ENCODE data around the gene FKRP. TPM values are rescaled to one million over a fixed set of nuclear protein-coding genes. Genes with fewer than 3 reads are reported as not detected.
"Not testable (repeated sequence)": the region's sequence is repeated elsewhere in the genome, so short reads cannot be mapped to it uniquely, and the experiment has no call there.

FKRP gene
- total RNA-seq, 1 experiment from 2014 or later: 18.4 TPM

- no peaks in the 10 kb centered on the region for H3K4me1 ChIP-seq (ENCODE audit: low read length)
- no peak overlapping the region for H3K9ac ChIP-seq (ENCODE audit: low read length)
- no peaks in the 10 kb centered on the region for H3K79me2 ChIP-seq (ENCODE audit: low read length)
- no peak overlapping the region for H2AFZ ChIP-seq (ENCODE audit: low read length)
- no peaks in the 10 kb centered on the region for H3K9me2 ChIP-seq (replicated peaks; ENCODE audit: insufficient read depth, low read length)
- H3K27me3 ChIP-seq (ENCODE audit: low read length): no peaks in the 10 kb centered on the region
- no peak overlapping the region for H3K4me3 ChIP-seq (ENCODE audit: low read length)
- no peak for DNase-seq
- H3K36me3 ChIP-seq (ENCODE audit: insufficient read depth, low read length): no peaks in the 10 kb centered on the region
- H3K9me3 ChIP-seq (ENCODE audit: low read length): no peaks in the 10 kb centered on the region
- no peak overlapping the region for H3K27ac ChIP-seq (ENCODE audit: low read length)
- no peaks in the 10 kb centered on the region for H4K20me1 ChIP-seq (ENCODE audit: insufficient read depth, low read depth, low read length)
- H3K4me2 ChIP-seq (ENCODE audit: low read depth, low read length, poor library complexity, severe bottlenecking): no peak overlapping the region
Measured at GRCh38 chr19:46798713-46799112, 52.9 kb downstream of the FKRP start.

DNA sequence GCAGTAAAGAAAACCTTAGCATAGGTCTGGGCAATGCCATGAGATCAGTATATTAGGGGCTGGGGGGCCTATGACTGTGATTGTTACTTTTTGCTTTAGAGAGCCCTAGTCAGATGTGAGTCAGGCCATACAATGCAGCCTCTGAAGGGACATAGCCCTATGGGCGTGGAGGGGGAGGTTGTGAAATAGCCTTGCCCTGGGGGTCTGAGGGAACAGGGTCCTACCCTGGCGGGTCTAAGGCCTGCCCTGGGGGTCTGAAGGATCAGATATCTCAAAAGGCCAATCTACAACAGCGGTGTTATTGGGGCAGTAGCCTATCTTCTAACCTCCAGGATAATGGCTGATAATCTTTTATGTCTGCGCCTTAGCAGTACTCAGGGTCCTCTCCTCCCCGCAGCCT lies 56.3 kb downstream of the FKRP start:
- Histone ChIP-seq H3K4me1 (ENCODE audit: low read length) (no peaks in the 10 kb centered on the region), H3K36me3 (ENCODE audit: insufficient read depth, low read length) (no peaks in the 10 kb centered on the region), H3K9me2 (replicated peaks; ENCODE audit: insufficient read depth, low read length) (no peaks in the 10 kb centered on the region), H3K79me2 (ENCODE audit: low read length) (no peaks in the 10 kb centered on the region), H2AFZ (ENCODE audit: low read length) (no peak overlapping the region), H3K27me3 (ENCODE audit: low read length) (no peaks in the 10 kb centered on the region), H3K9me3 (ENCODE audit: low read length) (no peaks in the 10 kb centered on the region), H3K4me3 (ENCODE audit: low read length) (no peak overlapping the region), H3K4me2 (ENCODE audit: low read depth, low read length, poor library complexity, severe bottlenecking) (no peak overlapping the region), H3K9ac (ENCODE audit: low read length) (no peak overlapping the region), H4K20me1 (ENCODE audit: insufficient read depth, low read depth, low read length) (no peaks in the 10 kb centered on the region), H3K27ac (ENCODE audit: low read length) (no peak overlapping the region)
- DNase-seq: no peak

GRCh38 chr19:46803555-46803954 lies 57.7 kb downstream of the FKRP start:
- Histone ChIP-seq H3K27ac (ENCODE audit: low read length) (no peak overlapping the region), H3K79me2 (ENCODE audit: low read length) (no peaks in the 10 kb centered on the region), H3K9me2 (replicated peaks; ENCODE audit: insufficient read depth, low read length) (no peaks in the 10 kb centered on the region), H3K9me3 (ENCODE audit: low read length) (no peaks in the 10 kb centered on the region), H2AFZ (ENCODE audit: low read length) (no peak overlapping the region), H3K27me3 (ENCODE audit: low read length) (no peaks in the 10 kb centered on the region), H3K36me3 (ENCODE audit: insufficient read depth, low read length) (no peaks in the 10 kb centered on the region), H4K20me1 (ENCODE audit: insufficient read depth, low read depth, low read length) (no peaks in the 10 kb centered on the region), H3K4me1 (ENCODE audit: low read length) (no peaks in the 10 kb centered on the region), H3K9ac (ENCODE audit: low read length) (no peak overlapping the region), H3K4me3 (ENCODE audit: low read length) (no peak overlapping the region), H3K4me2 (ENCODE audit: low read depth, low read length, poor library complexity, severe bottlenecking) (no peak overlapping the region)
- DNase-seq: no peak

DNA sequence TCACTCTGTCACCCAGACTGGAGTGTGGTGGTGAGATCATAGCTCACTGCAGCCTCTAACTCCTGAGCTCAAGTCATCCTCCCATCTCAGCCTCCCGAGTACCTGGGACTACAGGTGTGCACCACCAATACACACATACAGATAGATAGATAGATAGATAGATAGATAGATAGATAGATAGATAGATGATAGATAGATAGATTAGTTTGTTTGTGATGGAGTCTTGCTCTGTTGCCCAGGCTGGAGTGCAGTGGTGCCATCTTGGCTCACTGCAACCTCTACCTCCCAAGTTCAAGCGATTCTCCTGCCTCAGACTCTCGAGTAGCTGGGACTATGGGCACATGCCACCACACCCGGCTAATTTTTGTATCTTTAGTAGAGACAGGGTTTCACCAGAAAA lies 58.6 kb downstream of the FKRP start:
- H3K79me2 ChIP-seq (ENCODE audit: low read length); H3K9ac ChIP-seq (ENCODE audit: low read length); H3K27ac ChIP-seq (ENCODE audit: low read length); H3K36me3 ChIP-seq (ENCODE audit: insufficient read depth, low read length); H2AFZ ChIP-seq (ENCODE audit: low read length); H3K4me1 ChIP-seq (ENCODE audit: low read length); H3K4me2 ChIP-seq (ENCODE audit: low read depth, low read length, poor library complexity, severe bottlenecking); H3K9me2 ChIP-seq (replicated peaks; ENCODE audit: insufficient read depth, low read length); DNase-seq; H3K27me3 ChIP-seq (ENCODE audit: low read length); H4K20me1 ChIP-seq (ENCODE audit: insufficient read depth, low read depth, low read length); H3K4me3 ChIP-seq (ENCODE audit: low read length); H3K9me3 ChIP-seq (ENCODE audit: low read length): not testable (repeated sequence)

DNA sequence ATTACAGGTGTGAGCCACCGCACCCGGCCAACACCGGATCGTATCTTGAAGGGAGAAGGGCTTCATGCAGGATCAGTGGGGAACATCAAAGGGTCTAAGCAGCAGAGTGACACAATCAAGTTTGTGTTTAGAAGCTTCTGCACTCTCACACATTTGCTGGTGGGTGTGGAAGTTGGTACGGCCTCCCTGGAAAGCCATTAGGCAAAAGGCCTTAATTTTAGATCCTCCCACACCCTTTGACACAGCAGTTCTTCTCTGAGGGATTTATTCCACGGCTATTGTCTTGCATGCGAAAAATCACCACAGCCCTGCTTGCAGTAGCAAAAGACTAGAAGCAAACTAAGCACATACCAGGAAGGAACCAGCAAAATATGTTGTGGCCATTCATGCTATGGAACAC lies 60.8 kb downstream of the FKRP start:
- no peaks in the 10 kb centered on the region for H4K20me1 ChIP-seq (ENCODE audit: insufficient read depth, low read depth, low read length)

More for the DNA sequence above, 60.8 kb downstream of the FKRP start:
- Histone ChIP-seq H3K79me2 (ENCODE audit: low read length) (no peaks in the 10 kb centered on the region), H3K4me2 (ENCODE audit: low read depth, low read length, poor library complexity, severe bottlenecking) (no peak overlapping the region), H3K9ac (ENCODE audit: low read length) (no peak overlapping the region), H3K4me3 (ENCODE audit: low read length) (no peak overlapping the region), H3K27ac (ENCODE audit: low read length) (no peak overlapping the region), H3K9me3 (ENCODE audit: low read length) (no peaks in the 10 kb centered on the region), H2AFZ (ENCODE audit: low read length) (no peak overlapping the region), H3K27me3 (ENCODE audit: low read length) (no peaks in the 10 kb centered on the region), H3K4me1 (ENCODE audit: low read length) (no peaks in the 10 kb centered on the region), H3K9me2 (replicated peaks; ENCODE audit: insufficient read depth, low read length) (no peaks in the 10 kb centered on the region), H3K36me3 (ENCODE audit: insufficient read depth, low read length) (no peaks in the 10 kb centered on the region)
- no peak for DNase-seq

Small RNA genes lying within 50 kb of the gene (small RNA-seq; reads per million reads assigned to genes)
- gene MIR320E (not detected), gene RF00019 (not detected)

Other genes with a start within 250 kb of the FKRP start
- gene CALM3, start 144.7 kb upstream of the FKRP start, total RNA-seq (2014; rRNA removed; shearing (Covaris generic); ENCODE audit: low replicate concordance): 103 and 122 TPM in 2 replicates
- gene PTGIR, start 121.0 kb upstream of the FKRP start, total RNA-seq (2014; rRNA removed; shearing (Covaris generic); ENCODE audit: low replicate concordance): not detected in 2 replicates
- not detected in 2 replicates for gene GNG8, start 109.9 kb upstream of the FKRP start, total RNA-seq (2014; rRNA removed; shearing (Covaris generic); ENCODE audit: low replicate concordance)
- gene DACT3, start 84.9 kb upstream of the FKRP start, total RNA-seq (2014; rRNA removed; shearing (Covaris generic); ENCODE audit: low replicate concordance): 0.14 and 0.19 TPM in 2 replicates
- 20.0 and 34.6 TPM in 2 replicates for gene PRKD2, start 28.9 kb upstream of the FKRP start, total RNA-seq (2014; rRNA removed; shearing (Covaris generic); ENCODE audit: low replicate concordance)
- 37.5 and 55.2 TPM in 2 replicates for gene STRN4, start 393 bp downstream of the FKRP start, total RNA-seq (2014; rRNA removed; shearing (Covaris generic); ENCODE audit: low replicate concordance)
- gene SLC1A5, start 42.5 kb downstream of the FKRP start, total RNA-seq (2014; rRNA removed; shearing (Covaris generic); ENCODE audit: low replicate concordance): 116 and 189 TPM in 2 replicates
- gene AP2S1, start 104.8 kb downstream of the FKRP start, total RNA-seq (2014; rRNA removed; shearing (Covaris generic); ENCODE audit: low replicate concordance): 63.7 and 85.5 TPM in 2 replicates
- 19.7 and 30.4 TPM in 2 replicates for gene ARHGAP35, start 114.9 kb downstream of the FKRP start, total RNA-seq (2014; rRNA removed; shearing (Covaris generic); ENCODE audit: low replicate concordance)

Measured in Karpas-422 (cell line).